MCF 10A (cell line): ENCODE data around the gene UBE2Z. TPM values are rescaled to one million over a fixed set of nuclear protein-coding genes. Genes with fewer than 3 reads are reported as not detected.

ENCODE experiments used
- BruUV-seq: library from RNA; stranded (reverse); fragments of 400-500 nt; replicated peaks from 2 replicates; lab custom pipeline; 2021; lab: Mats Ljungman, UMichigan
- CTCF ChIA-PET: fragments of 300-600 bp; sonication (Branson Sonifier 250); formaldehyde crosslinking; extraction: SDS; loops from one replicate; lab custom pipeline; 2021; ENCODE audit warnings: antibody characterized with exemption, inconsistent platforms; lab: Yijun Ruan, JAX
- POLR2A ChIA-PET: fragments of 300-600, 350-650 bp; sonication (Branson Sonifier 250); formaldehyde crosslinking; extraction: SDS; loops from one replicate; lab custom pipeline; 2020; ENCODE audit warnings: antibody characterized with exemption, inconsistent platforms; lab: Yijun Ruan, JAX
- DNase-seq: peaks from one replicate; pipeline ENCODE4 v3.0.0-alpha.2; 2018; ENCODE audit not compliant: unreplicated experiment
- H3K27ac Mint-ChIP-seq: one replicate; pipeline ENCODE4 v1.8.0; 2022; ENCODE audit warnings: mild to moderate bottlenecking, low read depth, mixed read lengths; ENCODE audit not compliant: unreplicated experiment
- H3K27me3 Mint-ChIP-seq: one replicate; pipeline ENCODE4 v1.8.0; 2022; ENCODE audit warnings: mixed read lengths; ENCODE audit not compliant: insufficient read depth, unreplicated experiment
- H3K36me3 Mint-ChIP-seq: one replicate; pipeline ENCODE4 v1.8.0; 2022; ENCODE audit warnings: mild to moderate bottlenecking, moderate library complexity, mixed read lengths; ENCODE audit not compliant: insufficient read depth, unreplicated experiment
- H3K4me1 Mint-ChIP-seq: one replicate; pipeline ENCODE4 v1.8.0; 2022; ENCODE audit warnings: mixed read lengths; ENCODE audit not compliant: insufficient read depth, unreplicated experiment
- H3K4me3 Mint-ChIP-seq: one replicate; pipeline ENCODE4 v1.8.0; 2022; ENCODE audit warnings: mild to moderate bottlenecking, moderate library complexity, mixed read lengths; ENCODE audit not compliant: unreplicated experiment
- H3K9me3 Mint-ChIP-seq: one replicate; pipeline ENCODE4 v1.8.0; 2022; ENCODE audit warnings: mixed read lengths; ENCODE audit not compliant: unreplicated experiment
- intact Hi-C: fragments of 100-400 bp; cut with micrococcal nuclease; formaldehyde crosslinking; loops from 2 replicates; pipeline ENCODE4 v1.14.1; 2022
- total RNA-seq: library from RNA; stranded (reverse); gene quantifications from 2 replicates; pipeline ENCODE4 v1.2.3, GENCODE V29; 2022
- TF ChIP-seq, protein P1 (sequence below): fragments of 200-600 bp; IDR thresholded peaks from one replicate; pipeline ENCODE4 v1.8.0; 2022; ENCODE audit warnings: antibody characterized with exemption, mild to moderate bottlenecking; ENCODE audit not compliant: unreplicated experiment

The UBE2Z gene
- total RNA-seq, 1 experiment from 2014 or later: 106 TPM

- Mint-ChIP-seq H3K4me1 (no peaks in the 10 kb centered on the region), H3K9me3 (no peaks in the 10 kb centered on the region), H3K27ac (no peak overlapping the region), H3K4me3 (no peak overlapping the region), H3K36me3 (peaks cover 15% of the 10 kb centered on the region), H3K27me3 (no peaks in the 10 kb centered on the region)
- POLR2A ChIA-PET: interaction anchor here (1.8 to 5.7 kb wide), 2 partner anchors 8 to 14 kb away, joined by 4 to 42 read pairs; partner anchors contain the start of gene ATP5MC1
- TF ChIP-seq, protein P1, sequence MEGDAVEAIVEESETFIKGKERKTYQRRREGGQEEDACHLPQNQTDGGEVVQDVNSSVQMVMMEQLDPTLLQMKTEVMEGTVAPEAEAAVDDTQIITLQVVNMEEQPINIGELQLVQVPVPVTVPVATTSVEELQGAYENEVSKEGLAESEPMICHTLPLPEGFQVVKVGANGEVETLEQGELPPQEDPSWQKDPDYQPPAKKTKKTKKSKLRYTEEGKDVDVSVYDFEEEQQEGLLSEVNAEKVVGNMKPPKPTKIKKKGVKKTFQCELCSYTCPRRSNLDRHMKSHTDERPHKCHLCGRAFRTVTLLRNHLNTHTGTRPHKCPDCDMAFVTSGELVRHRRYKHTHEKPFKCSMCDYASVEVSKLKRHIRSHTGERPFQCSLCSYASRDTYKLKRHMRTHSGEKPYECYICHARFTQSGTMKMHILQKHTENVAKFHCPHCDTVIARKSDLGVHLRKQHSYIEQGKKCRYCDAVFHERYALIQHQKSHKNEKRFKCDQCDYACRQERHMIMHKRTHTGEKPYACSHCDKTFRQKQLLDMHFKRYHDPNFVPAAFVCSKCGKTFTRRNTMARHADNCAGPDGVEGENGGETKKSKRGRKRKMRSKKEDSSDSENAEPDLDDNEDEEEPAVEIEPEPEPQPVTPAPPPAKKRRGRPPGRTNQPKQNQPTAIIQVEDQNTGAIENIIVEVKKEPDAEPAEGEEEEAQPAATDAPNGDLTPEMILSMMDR: no peak
- intact Hi-C loops: no loop called here
- CTCF ChIA-PET: interaction anchor here (0.6 to 0.8 kb wide), 2 partner anchors 17 to 1555 kb away, joined by 3 read pairs; no protein-coding TSS in a partner anchor
- no TSS peak for BruUV-seq
- DNase-seq: no peak
Measured at GRCh38 chr17:48901241-48901640, 7.0 kb upstream of the UBE2Z start.

DNA sequence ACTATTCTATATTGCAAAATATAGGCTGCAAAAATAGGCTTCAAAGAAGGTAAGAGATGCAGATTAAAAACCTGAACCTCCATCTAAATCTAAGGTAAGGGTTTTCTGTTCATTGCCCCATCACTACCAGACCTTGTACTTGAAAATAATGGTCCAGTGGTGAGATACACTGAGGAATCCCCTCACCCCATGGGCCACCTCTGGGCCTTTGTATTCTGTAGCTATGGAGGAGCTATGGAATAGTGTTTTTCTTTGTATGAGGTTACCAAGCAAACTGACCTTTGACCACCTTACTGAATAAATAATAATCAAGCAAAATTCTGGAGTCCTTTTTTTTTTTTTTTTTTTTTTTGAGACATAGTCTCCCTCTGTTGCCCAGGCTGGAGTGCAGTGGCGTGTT, 4.8 kb upstream of the UBE2Z start:
- no peak overlapping the region for H3K27ac Mint-ChIP-seq
- no peaks in the 10 kb centered on the region for H3K4me1 Mint-ChIP-seq
- no peaks in the 10 kb centered on the region for H3K27me3 Mint-ChIP-seq
- intact Hi-C loops: no loop called here
- POLR2A ChIA-PET: interaction anchor here (5.7 kb wide), 1 partner anchor 10 kb away, joined by 42 read pairs; the partner anchor contains the start of gene ATP5MC1
- no peak overlapping the region for H3K4me3 Mint-ChIP-seq
- CTCF ChIA-PET: interaction anchor here (0.6 to 0.7 kb wide), 4 partner anchors 24 to 324 kb away, joined by 3 to 4 read pairs (median 4); no protein-coding TSS in a partner anchor
- TF ChIP-seq, protein P1: no peak
- H3K9me3 Mint-ChIP-seq: no peaks in the 10 kb centered on the region
- DNase-seq: no peak
- no TSS peak for BruUV-seq
- peaks cover 5% of the 10 kb centered on the region for H3K36me3 Mint-ChIP-seq

DNA sequence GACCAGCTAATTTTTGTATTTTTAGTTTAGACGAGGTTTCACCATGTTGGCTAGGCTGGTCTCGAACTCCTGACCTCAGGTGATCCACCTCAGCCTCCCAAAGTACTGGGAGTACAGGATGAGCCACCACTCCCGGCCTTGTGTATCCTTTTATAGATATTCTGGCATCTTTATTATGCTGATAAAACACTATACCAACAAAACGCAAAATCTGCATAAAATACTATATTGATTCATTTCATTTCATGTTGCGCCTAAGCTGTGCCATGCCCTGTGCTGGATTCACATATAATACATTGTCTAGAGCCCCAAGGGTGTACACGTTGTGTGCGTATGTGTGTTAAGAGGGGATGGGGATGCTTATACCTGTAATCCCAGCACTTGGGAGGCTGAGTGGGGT, 3.8 kb upstream of the UBE2Z start:
- ChIA-PET CTCF (interaction anchor here (0.6 kb wide), 1 partner anchor 31 kb away, joined by 6 read pairs; no protein-coding TSS in a partner anchor), POLR2A (interaction anchor here (5.7 kb wide), 1 partner anchor 11 kb away, joined by 42 read pairs; the partner anchor contains the start of gene ATP5MC1)
- H3K27ac Mint-ChIP-seq: no peak overlapping the region

GRCh38 chr17:48905987-48906515, 2.2 kb upstream of the UBE2Z start:
- peaks cover 15% of the 10 kb centered on the region for H3K4me1 Mint-ChIP-seq
- H3K4me3 Mint-ChIP-seq: no peak overlapping the region
- TF ChIP-seq, protein P1: no peak
- CTCF ChIA-PET: no interaction called here
- no peak for DNase-seq
- intact Hi-C loops: loop anchor here (5.0 kb wide), 1 partner anchor 286 kb away; no protein-coding TSS in a partner anchor
- no peaks in the 10 kb centered on the region for H3K27me3 Mint-ChIP-seq
- no peaks in the 10 kb centered on the region for H3K9me3 Mint-ChIP-seq
- BruUV-seq: no TSS peak
- no peak overlapping the region for H3K27ac Mint-ChIP-seq
- peaks cover 20% of the 10 kb centered on the region for H3K36me3 Mint-ChIP-seq
- POLR2A ChIA-PET: interaction anchor here (0.7 to 5.7 kb wide), 3 partner anchors 9 to 281 kb away, joined by 3 to 42 read pairs (median 6); partner anchors contain the start of gene ATP5MC1

More for the DNA sequence above, 3.8 kb upstream of the UBE2Z start:
- TF ChIP-seq, protein P1: no peak
- H3K27me3 Mint-ChIP-seq: no peaks in the 10 kb centered on the region
- no peak for DNase-seq
- no TSS peak for BruUV-seq
- no peaks in the 10 kb centered on the region for H3K9me3 Mint-ChIP-seq
- no peak overlapping the region for H3K4me3 Mint-ChIP-seq
- no peaks in the 10 kb centered on the region for H3K4me1 Mint-ChIP-seq
- H3K36me3 Mint-ChIP-seq: peaks cover 10% of the 10 kb centered on the region
- intact Hi-C loops: no loop called here
